ENCODE measurements around the gene PHF10. TPM values are rescaled to one million over a fixed set of nuclear protein-coding genes. Genes with fewer than 3 reads are reported as not detected.
"Not testable (repeated sequence)": the region's sequence is repeated elsewhere in the genome, so short reads cannot be mapped to it uniquely, and the experiment has no call there.

Gene PHF10
- total RNA-seq, 6 donors from 2014 or later = 30.0 to 79.2 (median 42.4) TPM

DNA sequence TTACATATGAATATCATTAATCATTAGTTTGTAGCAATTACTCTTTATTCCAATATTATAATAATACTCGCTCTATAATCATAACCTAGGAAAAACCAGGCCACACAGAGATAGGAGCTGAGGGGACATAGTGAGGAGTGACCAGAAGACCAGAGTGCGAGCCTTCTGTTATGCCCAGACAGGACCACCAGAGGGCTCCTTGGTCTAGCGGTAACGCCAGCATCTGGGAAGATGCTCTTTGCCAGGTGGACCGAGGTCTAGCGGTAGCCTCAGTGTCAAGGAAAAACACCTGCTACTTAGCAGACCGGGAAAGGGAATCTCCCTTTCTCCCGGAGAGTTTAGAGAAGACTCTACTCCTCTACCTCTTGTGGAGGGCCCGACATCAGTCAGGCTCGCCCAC is 27.2 kb downstream of the PHF10 start:
- not testable (repeated sequence) for H3K36me3 ChIP-seq; H3K4me3 ChIP-seq; DNase-seq; H3K27me3 ChIP-seq; H3K9me3 ChIP-seq; ATAC-seq (ENCODE audit: low FRiP score in 2 of 2); H3K27ac ChIP-seq
- WGBS, 2 donors = 87 to 92% methylated on average over 10 of the region's 10 CpGs
- peak in 3 of 6 experiments; percentile 21 to 41 (median 22) for TF ChIP-seq CTCF (IDR thresholded peaks at IDR 0.05)
- peaks cover 13 to 19% (median 15%) of the 10 kb centered on the region in 4 donors for H3K4me1 ChIP-seq

- ATAC-seq (ENCODE audit: low FRiP score in 2 of 2) = no peak
- no peak for DNase-seq
- no peaks in the 10 kb centered on the region for H3K27me3 ChIP-seq
- no peak for TF ChIP-seq POLR2AphosphoS5 (IDR thresholded peaks at IDR 0.05)
- no peak for TF ChIP-seq CTCF (IDR thresholded peaks at IDR 0.05)
- no peak for TF ChIP-seq POLR2A (IDR thresholded peaks at IDR 0.05)
- no peak for TF ChIP-seq EP300 (IDR thresholded peaks at IDR 0.05)
- H3K36me3 ChIP-seq = no peaks in the 10 kb centered on the region
- peaks cover under 1 to 7% (median 3%) of the 10 kb centered on the region in 4 donors for H3K4me1 ChIP-seq
- H3K9me3 ChIP-seq = no peaks in the 10 kb centered on the region
- no peak overlapping the region for H3K4me3 ChIP-seq
- no peak overlapping the region for H3K27ac ChIP-seq
- 75 to 77% methylated on average over 5 of the region's 5 CpGs for WGBS, 2 donors
Observed at GRCh38 chr6:169695131-169695530, 29.2 kb downstream of the PHF10 start.

DNA sequence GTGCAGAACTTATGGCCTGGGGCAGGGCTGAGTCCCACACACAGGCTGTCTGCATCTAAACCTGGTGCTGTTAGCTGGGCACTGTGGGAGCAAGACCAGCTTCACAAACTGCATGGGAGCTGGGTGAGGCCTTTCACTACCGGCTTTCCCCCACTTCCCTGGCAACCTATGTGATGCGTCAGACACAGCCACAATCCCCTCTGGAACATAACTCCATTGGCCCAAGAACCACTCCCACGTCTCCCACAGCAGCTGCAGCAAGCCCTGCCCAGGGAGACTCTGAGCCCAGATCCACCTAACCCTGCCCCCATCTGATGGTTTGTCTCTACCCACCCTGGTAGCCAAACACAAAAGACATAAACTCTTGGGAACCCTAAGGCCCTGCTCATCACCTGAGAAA is 31.8 kb downstream of the PHF10 start:
- TF ChIP-seq POLR2AphosphoS5 (IDR thresholded peaks at IDR 0.05) = no peak
- no peak for TF ChIP-seq EP300 (IDR thresholded peaks at IDR 0.05)
- TF ChIP-seq CTCF (IDR thresholded peaks at IDR 0.05) = no peak
- TF ChIP-seq POLR2A (IDR thresholded peaks at IDR 0.05) = no peak
- no peak for DNase-seq
- ATAC-seq (ENCODE audit: low FRiP score in 2 of 2) = no peak
- H3K4me1 ChIP-seq = no peaks in the 10 kb centered on the region
- WGBS, 2 donors = 97 to 100% methylated on average over 1 to 3 of the region's 3 CpGs
- H3K27ac ChIP-seq = no peak overlapping the region
- no peak overlapping the region for H3K4me3 ChIP-seq
- peaks cover 0 to 10% (median 2%) of the 10 kb centered on the region in 4 donors for H3K36me3 ChIP-seq
- H3K9me3 ChIP-seq = no peaks in the 10 kb centered on the region
- no peaks in the 10 kb centered on the region for H3K27me3 ChIP-seq

GRCh38 chr6:169691260-169691659 is 33.0 kb downstream of the PHF10 start:
- Histone ChIP-seq H3K36me3 (peaks cover 0 to 14% (median 2%) of the 10 kb centered on the region in 4 donors), H3K4me3 (no peak overlapping the region), H3K9me3 (peaks cover 0 to 2% (median 0%) of the 10 kb centered on the region in 4 donors), H3K4me1 (no peaks in the 10 kb centered on the region), H3K27ac (no peak overlapping the region), H3K27me3 (no peaks in the 10 kb centered on the region)
- 96 to 99% methylated on average over 2 of the region's 2 CpGs for WGBS, 2 donors
- ATAC-seq (ENCODE audit: low FRiP score in 2 of 2) = no peak
- TF ChIP-seq POLR2AphosphoS5 (IDR thresholded peaks at IDR 0.05) = no peak
- TF ChIP-seq CTCF (IDR thresholded peaks at IDR 0.05) = no peak
- no peak for DNase-seq

DNA sequence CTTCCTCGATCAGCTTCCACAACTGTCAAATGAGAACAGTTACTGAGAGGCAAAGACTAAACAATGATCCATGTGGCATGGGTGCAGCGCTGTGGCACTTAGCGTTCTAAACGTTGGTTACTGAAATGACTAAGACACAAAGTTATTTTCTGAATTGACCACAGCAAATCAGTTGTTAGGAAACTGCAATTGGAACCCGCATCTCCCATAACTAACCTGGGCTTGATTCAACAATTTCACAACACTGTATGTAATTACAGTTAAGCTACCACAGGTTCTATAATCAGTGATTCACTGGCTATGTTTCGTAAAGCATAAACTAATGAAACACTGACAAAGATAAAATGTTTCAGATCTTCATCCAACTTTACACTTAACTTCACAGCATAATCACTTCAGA is 35.0 kb downstream of the PHF10 start:
- Histone ChIP-seq H3K27me3 (no peaks in the 10 kb centered on the region), H3K36me3 (peaks cover 0 to 20% (median 2%) of the 10 kb centered on the region in 4 donors), H3K4me1 (no peaks in the 10 kb centered on the region), H3K9me3 (peaks cover 5 to 9% (median 5%) of the 10 kb centered on the region in 4 donors), H3K4me3 (no peak overlapping the region), H3K27ac (no peak overlapping the region)
- DNase-seq (no peak), ATAC-seq (ENCODE audit: low FRiP score in 2 of 2) (no peak)
- 94 to 96% methylated on average over 6 of the region's 6 CpGs for WGBS, 2 donors
- TF ChIP-seq POLR2A (IDR thresholded peaks at IDR 0.05) (no peak), EP300 (IDR thresholded peaks at IDR 0.05) (no peak)
